GM12872 (cell line): ENCODE results near the gene BLOC1S3.

Experiments
- CTCF ChIP-seq: IDR thresholded peaks from 3 replicates; pipeline ENCODE4 v1.5.1; 2011; ENCODE audit warnings: low read depth, mild to moderate bottlenecking, low read length, moderate library complexity; ENCODE audit not compliant: insufficient read depth

BLOC1S3 gene

GRCh38 chr19:45160870-45161737 is 17.5 kb upstream of the BLOC1S3 start, which contains the start of gene NKPD1:
Gene NKPD1 (minus strand): TSS chr19:45160982. CDS start chr19:45160150, 832 bp downstream.
- TF ChIP-seq CTCF = no peak

GRCh38 chr19:45161738-45162607 is 16.6 kb upstream of the BLOC1S3 start:
- peak; percentile 26; the same call in 1 of the 3 replicates for TF ChIP-seq CTCF

GRCh38 chr19:45162608-45163143 is 15.9 kb upstream of the BLOC1S3 start:
- TF ChIP-seq CTCF = no peak

GRCh38 chr19:45163156-45163555 is 15.4 kb upstream of the BLOC1S3 start:
- TF ChIP-seq CTCF = no peak

- TF ChIP-seq CTCF = no peak
These were observed 14.7 kb upstream of the BLOC1S3 start for GRCh38 chr19:45163751-45164460.

- peak; percentile 9; the same call in 1 of the 3 replicates for TF ChIP-seq CTCF
These were observed 13.8 kb upstream of the BLOC1S3 start for GRCh38 chr19:45164577-45165335.
